Trophoblast cell (in vitro differentiated cells and primary cell): ENCODE results near the gene FGFR3.

Experiments
- DNase-seq, 2 donors: peaks; one replicate each; pipeline ENCODE4 v3.0.0-alpha.2; 2016
- H2AFZ ChIP-seq: 2 replicates; pipeline ENCODE4 v1.6.1; 2013; ENCODE audit warnings: low read length, moderate library complexity, mild to moderate bottlenecking; ENCODE audit not compliant: insufficient read depth, poor library complexity
- H2AK5ac ChIP-seq: 2 replicates; pipeline ENCODE4 v1.6.1; 2013; ENCODE audit warnings: mild to moderate bottlenecking, low read length
- H2BK120ac ChIP-seq: 2 replicates; pipeline ENCODE4 v1.6.1; 2013; ENCODE audit warnings: low read length, mild to moderate bottlenecking, moderate library complexity; ENCODE audit not compliant: insufficient read depth, poor library complexity
- H2BK12ac ChIP-seq: 2 replicates; pipeline ENCODE4 v1.6.1; 2013; ENCODE audit warnings: mild to moderate bottlenecking, low read length, moderate library complexity
- H2BK5ac ChIP-seq: 2 replicates; pipeline ENCODE4 v1.6.1; 2013; ENCODE audit warnings: low read length, low read depth, moderate library complexity, mild to moderate bottlenecking; ENCODE audit not compliant: poor library complexity
- H3K14ac ChIP-seq: 2 replicates; pipeline ENCODE4 v1.6.1; 2013; ENCODE audit warnings: mild to moderate bottlenecking, low read length
- H3K18ac ChIP-seq: 2 replicates; pipeline ENCODE4 v1.6.1; 2013; ENCODE audit warnings: mild to moderate bottlenecking, low read length
- H3K23ac ChIP-seq: 2 replicates; pipeline ENCODE4 v1.6.1; 2013; ENCODE audit warnings: low read length
- H3K27ac ChIP-seq: 2 replicates; pipeline ENCODE4 v1.5.1; 2013; ENCODE audit warnings: low read depth, mild to moderate bottlenecking, inconsistent platforms, low read length, moderate library complexity
- H3K27me3 ChIP-seq: 2 replicates; pipeline ENCODE4 v1.6.1; 2013; ENCODE audit warnings: inconsistent platforms, mild to moderate bottlenecking, low read length, moderate library complexity; ENCODE audit not compliant: insufficient read depth
- H3K36me3 ChIP-seq, 2 experiments: 1 replicate in 1 of 2; 2 replicates in 1 of 2; pipeline ENCODE4 v1.6.1; 2013; ENCODE audit warnings: low read length in 2 of 2, mild to moderate bottlenecking in 2 of 2, moderate library complexity in 1 of 2; ENCODE audit not compliant: insufficient read depth in 2 of 2, control insufficient read depth in 1 of 2
- H3K4ac ChIP-seq: 2 replicates; pipeline ENCODE4 v1.6.1; 2013; ENCODE audit warnings: low read depth, mild to moderate bottlenecking, low read length, moderate library complexity
- H3K4me1 ChIP-seq, 2 experiments: 1 replicate in 1 of 2; 2 replicates in 1 of 2; pipeline ENCODE4 v1.6.1; 2013; ENCODE audit warnings: low read length in 2 of 2, mild to moderate bottlenecking in 2 of 2, moderate library complexity in 1 of 2; ENCODE audit not compliant: insufficient read depth in 2 of 2, control insufficient read depth in 1 of 2
- H3K4me2 ChIP-seq: 2 replicates; pipeline ENCODE4 v1.6.1; 2013; ENCODE audit warnings: inconsistent platforms, mild to moderate bottlenecking, low read length, moderate library complexity
- H3K4me3 ChIP-seq: 2 replicates; pipeline ENCODE4 v1.5.1; 2013; ENCODE audit warnings: mild to moderate bottlenecking, low read depth, low read length, inconsistent platforms
- H3K79me1 ChIP-seq: one replicate; pipeline ENCODE4 v1.6.1; 2013; ENCODE audit warnings: low read length
- H3K79me2 ChIP-seq: 2 replicates; pipeline ENCODE4 v1.6.1; 2013; ENCODE audit warnings: low read length, mild to moderate bottlenecking; ENCODE audit not compliant: control insufficient read depth, insufficient read depth, poor library complexity
- H3K9ac ChIP-seq: 2 replicates; pipeline ENCODE4 v1.6.1; 2013; ENCODE audit warnings: mild to moderate bottlenecking, low read length
- H3K9me3 ChIP-seq: 2 replicates; pipeline ENCODE4 v1.6.1; 2013; ENCODE audit warnings: low read depth, mild to moderate bottlenecking, control low read depth, inconsistent platforms, low read length; ENCODE audit not compliant: insufficient read depth
- H4K12ac ChIP-seq: 2 replicates; pipeline ENCODE4 v1.6.1; 2013; ENCODE audit warnings: low read depth, mild to moderate bottlenecking, low read length, moderate library complexity
- H4K8ac ChIP-seq: 2 replicates; pipeline ENCODE4 v1.6.1; 2013; ENCODE audit warnings: low read depth, mild to moderate bottlenecking, low read length, moderate library complexity
- H4K91ac ChIP-seq: one replicate; pipeline ENCODE4 v1.6.1; 2013; ENCODE audit warnings: low read depth, mild to moderate bottlenecking, low read length, moderate library complexity
- WGBS: extraction: QIAGEN DNeasy Blood & Tissue Kit; methylation state at CpG from one replicate; pipeline ENCODE4 v1.1.7; 2013; ENCODE audit warnings: missing lambda C conversion rate; ENCODE audit not compliant: insufficient read length, insufficient coverage; ENCODE audit errors: extremely low coverage; 5-methylcytosine and 5-hydroxymethylcytosine counted together

The FGFR3 gene

GRCh38 chr4:1831331-1831730, 38.2 kb downstream of the FGFR3 start:
- no peak overlapping the region for H4K91ac ChIP-seq
- H2AK5ac ChIP-seq: no peak overlapping the region
- no peak overlapping the region for H2AFZ ChIP-seq
- no peak overlapping the region for H3K9ac ChIP-seq
- no peak overlapping the region for H2BK12ac ChIP-seq
- H3K27me3 ChIP-seq: no peaks in the 10 kb centered on the region
- no peak overlapping the region for H4K12ac ChIP-seq
- peaks cover 4 to 6% of the 10 kb centered on the region in 2 experiments for H3K4me1 ChIP-seq
- H4K8ac ChIP-seq: no peak overlapping the region
- no peak overlapping the region for H2BK120ac ChIP-seq
- H2BK5ac ChIP-seq: no peak overlapping the region
- WGBS: no CpG with 5 or more reads among the region's 8 CpGs
- peaks cover 45 to 58% of the 10 kb centered on the region in 2 experiments for H3K36me3 ChIP-seq
- no peaks in the 10 kb centered on the region for H3K79me2 ChIP-seq
- no peak overlapping the region for H3K14ac ChIP-seq
- H3K23ac ChIP-seq: no peak overlapping the region
- H3K4me2 ChIP-seq: no peak overlapping the region
- H3K18ac ChIP-seq: no peak overlapping the region
- H3K27ac ChIP-seq: no peak overlapping the region
- no peak for DNase-seq
- no peak overlapping the region for H3K4me3 ChIP-seq
- H3K79me1 ChIP-seq: no peaks in the 10 kb centered on the region
- H3K9me3 ChIP-seq: peaks cover 3% of the 10 kb centered on the region
- H3K4ac ChIP-seq: no peak overlapping the region

- no peak overlapping the region for H3K23ac ChIP-seq
- H3K79me1 ChIP-seq: no peaks in the 10 kb centered on the region
- H3K4ac ChIP-seq: no peak overlapping the region
- no CpG with 5 or more reads among the region's 18 CpGs for WGBS
- DNase-seq: no peak
- no peaks in the 10 kb centered on the region for H3K79me2 ChIP-seq
- no peak overlapping the region for H2BK120ac ChIP-seq
- H3K27me3 ChIP-seq: no peaks in the 10 kb centered on the region
- peaks cover 4 to 6% of the 10 kb centered on the region in 2 experiments for H3K4me1 ChIP-seq
- H3K4me2 ChIP-seq: no peak overlapping the region
- peaks cover 44 to 59% of the 10 kb centered on the region in 2 experiments for H3K36me3 ChIP-seq
- no peak overlapping the region for H2AFZ ChIP-seq
- H2BK5ac ChIP-seq: no peak overlapping the region
- no peak overlapping the region for H2AK5ac ChIP-seq
- H3K4me3 ChIP-seq: no peak overlapping the region
- no peak overlapping the region for H4K8ac ChIP-seq
- no peak overlapping the region for H3K27ac ChIP-seq
- peaks cover 3% of the 10 kb centered on the region for H3K9me3 ChIP-seq
- no peak overlapping the region for H3K14ac ChIP-seq
- H4K12ac ChIP-seq: no peak overlapping the region
- H4K91ac ChIP-seq: no peak overlapping the region
- no peak overlapping the region for H3K18ac ChIP-seq
- H3K9ac ChIP-seq: no peak overlapping the region
- H2BK12ac ChIP-seq: no peak overlapping the region
These were observed 39.6 kb downstream of the FGFR3 start for GRCh38 chr4:1832690-1833089.

GRCh38 chr4:1833307-1834046, 40.4 kb downstream of the FGFR3 start:
- no peak overlapping the region for H3K4me2 ChIP-seq
- no peaks in the 10 kb centered on the region for H3K79me2 ChIP-seq
- H3K27ac ChIP-seq: no peak overlapping the region
- no peak overlapping the region for H2BK120ac ChIP-seq
- H3K14ac ChIP-seq: no peak overlapping the region
- no peak overlapping the region for H2BK12ac ChIP-seq
- no peak overlapping the region for H4K12ac ChIP-seq
- H4K91ac ChIP-seq: no peak overlapping the region
- H3K4ac ChIP-seq: no peak overlapping the region
- no peak overlapping the region for H3K23ac ChIP-seq
- H3K79me1 ChIP-seq: no peaks in the 10 kb centered on the region
- H3K27me3 ChIP-seq: no peaks in the 10 kb centered on the region
- no peak overlapping the region for H3K4me3 ChIP-seq
- peaks cover 47 to 61% of the 10 kb centered on the region in 2 experiments for H3K36me3 ChIP-seq
- no peak overlapping the region for H4K8ac ChIP-seq
- H3K18ac ChIP-seq: no peak overlapping the region
- DNase-seq: no peak
- H2AK5ac ChIP-seq: no peak overlapping the region
- H3K4me1 ChIP-seq: peaks cover 4 to 6% of the 10 kb centered on the region in 2 experiments
- no CpG with 5 or more reads among the region's 14 CpGs for WGBS
- no peak overlapping the region for H3K9ac ChIP-seq
- peaks cover 3% of the 10 kb centered on the region for H3K9me3 ChIP-seq
- H2AFZ ChIP-seq: no peak overlapping the region
- no peak overlapping the region for H2BK5ac ChIP-seq

- H3K9me3 ChIP-seq: peaks cover 3% of the 10 kb centered on the region
- no peak for DNase-seq
These were observed 41.1 kb downstream of the FGFR3 start for GRCh38 chr4:1834047-1834775.

More at GRCh38 chr4:1834047-1834775, 41.1 kb downstream of the FGFR3 start:
- no peak overlapping the region for H3K4ac ChIP-seq
- peaks cover 50 to 67% of the 10 kb centered on the region in 2 experiments for H3K36me3 ChIP-seq
- H2BK5ac ChIP-seq: no peak overlapping the region
- no peak overlapping the region for H3K4me3 ChIP-seq
- H3K27me3 ChIP-seq: no peaks in the 10 kb centered on the region
- H2AFZ ChIP-seq: no peak overlapping the region
- peak overlapping the region; percentile 8 for H3K27ac ChIP-seq
- H3K79me2 ChIP-seq: no peaks in the 10 kb centered on the region
- no peak overlapping the region for H3K18ac ChIP-seq
- no peak overlapping the region for H4K12ac ChIP-seq
- no peak overlapping the region for H3K14ac ChIP-seq
- no peak overlapping the region for H3K4me2 ChIP-seq
- no peaks in the 10 kb centered on the region for H3K79me1 ChIP-seq
- WGBS: no CpG with 5 or more reads among the region's 21 CpGs
- H3K4me1 ChIP-seq: peaks cover 4 to 6% of the 10 kb centered on the region in 2 experiments
- H2BK12ac ChIP-seq: no peak overlapping the region
- no peak overlapping the region for H4K91ac ChIP-seq
- no peak overlapping the region for H2BK120ac ChIP-seq
- no peak overlapping the region for H2AK5ac ChIP-seq
- H3K9ac ChIP-seq: no peak overlapping the region
- no peak overlapping the region for H4K8ac ChIP-seq
- no peak overlapping the region for H3K23ac ChIP-seq
